HepG2 (cell line): ENCODE data around the gene KIF3C. TPM values are rescaled to one million over a fixed set of nuclear protein-coding genes. Genes with fewer than 3 reads are reported as not detected.

Experiments used
- CHD2 ChIP-seq: IDR thresholded peaks from 2 replicates; pipeline ENCODE4 v1.6.1; 2011; ENCODE audit warnings: low read depth, low read length, improper control_type of control experiment
- ELF4 ChIP-seq: sonication (generic); formaldehyde crosslinking; IDR thresholded peaks from 2 replicates; pipeline ENCODE4 v1.5.0; 2020; ENCODE audit warnings: missing genetic modification reagents, mild to moderate bottlenecking, moderate library complexity, borderline replicate concordance
- HES4 ChIP-seq: sonication (generic); formaldehyde crosslinking; IDR thresholded peaks from 2 replicates; pipeline ENCODE4 v1.9.0; 2021; ENCODE audit warnings: mild to moderate bottlenecking, missing genetic modification reagents, borderline replicate concordance
- HOXA7 ChIP-seq: sonication (generic); formaldehyde crosslinking; IDR thresholded peaks from 2 replicates; pipeline ENCODE4 v1.8.1; 2022; ENCODE audit warnings: mild to moderate bottlenecking, missing genetic modification reagents, moderate library complexity
- KAT8 ChIP-seq: IDR thresholded peaks from 2 replicates; pipeline ENCODE4 v1.6.1; 2016; ENCODE audit warnings: missing genetic modification reagents, missing compliant biosample characterization
- LCORL ChIP-seq, 2 experiments: fragments of 450-650 bp in 1 of 2; sonication (generic) in 1 of 2; formaldehyde crosslinking in 1 of 2; IDR thresholded peaks; 2 replicates each; pipeline versions ENCODE4 v1.5.0 to v1.6.1; 2017 to 2020; ENCODE audit warnings: antibody characterized with exemption in 1 of 2, missing genetic modification reagents in 1 of 2
- LRRFIP1 ChIP-seq: sonication (generic); formaldehyde crosslinking; conservative IDR thresholded peaks from 2 replicates; pipeline ENCODE4 v1.4.0; 2020; ENCODE audit warnings: missing genetic modification reagents
- NCOA1 ChIP-seq: sonication (generic); formaldehyde crosslinking; IDR thresholded peaks from 2 replicates; pipeline ENCODE4 v1.9.0; 2021; ENCODE audit warnings: missing genetic modification reagents
- RFXAP ChIP-seq: sonication (generic); formaldehyde crosslinking; IDR thresholded peaks from 2 replicates; pipeline ENCODE4 v1.4.0; 2020; ENCODE audit warnings: missing genetic modification reagents, borderline replicate concordance
- TEAD3 ChIP-seq: optimal IDR thresholded peaks from 2 replicates; pipeline ENCODE3; 2016; ENCODE audit warnings: borderline replicate concordance
- ZBTB38 ChIP-seq: sonication (generic); formaldehyde crosslinking; IDR thresholded peaks from 2 replicates; pipeline ENCODE4 v1.5.1; 2020; ENCODE audit warnings: mild to moderate bottlenecking, missing genetic modification reagents
- ZNF337 ChIP-seq: sonication (generic); formaldehyde crosslinking; IDR thresholded peaks from 2 replicates; pipeline ENCODE4 v1.5.1; 2020; ENCODE audit warnings: missing genetic modification reagents, low read depth, mild to moderate bottlenecking, borderline replicate concordance
- ZNF546 ChIP-seq: sonication (generic); formaldehyde crosslinking; conservative IDR thresholded peaks from 2 replicates; pipeline ENCODE4 v1.8.1; 2023; ENCODE audit warnings: mild to moderate bottlenecking, missing genetic modification reagents
- ZNF576 ChIP-seq: sonication (generic); formaldehyde crosslinking; IDR thresholded peaks from 2 replicates; pipeline ENCODE4 v1.4.0; 2020; ENCODE audit warnings: mild to moderate bottlenecking, missing genetic modification reagents
- ZNF878 ChIP-seq: sonication (generic); formaldehyde crosslinking; IDR thresholded peaks from 2 replicates; pipeline ENCODE4 v1.8.1; 2023; ENCODE audit warnings: mild to moderate bottlenecking, missing genetic modification reagents, moderate library complexity
- ZSCAN12 ChIP-seq: sonication (generic); formaldehyde crosslinking; IDR thresholded peaks from 2 replicates; pipeline ENCODE4 v1.9.0; 2021; ENCODE audit warnings: mild to moderate bottlenecking, missing genetic modification reagents
- polyA plus RNA-seq, 8 experiments: library from polyadenylated mRNA; depleted of rRNA in 3 of 8; stranded (reverse) in 7 of 8; unstranded in 1 of 8; fragments of >200 nt; fragmentation: Illumina TruSeq in 4 of 8; extraction: Trizol in 4 of 8; gene quantifications; 2 replicates each; pipeline versions ENCODE4 v1.2.1 to v1.2.3, GENCODE V29; 2011 to 2016; ENCODE audit warnings: low read depth in 4 of 8, missing spikeins in 1 of 8, mixed read lengths in 1 of 8; ENCODE audit not compliant: insufficient read depth in 1 of 8
- total RNA-seq, 5 experiments: library from RNA; depleted of rRNA; stranded (reverse); fragments of >200 nt; fragmentation: Illumina TruSeq; extraction: Trizol; gene quantifications; 2 replicates each; pipeline ENCODE4 v1.2.3, GENCODE V29; 2016; ENCODE audit warnings: low read depth in 1 of 5
- TF ChIP-seq, protein P1 (sequence below): sonication (generic); formaldehyde crosslinking; IDR thresholded peaks from 2 replicates; pipeline ENCODE4 v1.4.0; 2020; ENCODE audit warnings: missing genetic modification reagents
- TF ChIP-seq, protein P2 (sequence below): sonication (generic); formaldehyde crosslinking; IDR thresholded peaks from 2 replicates; pipeline ENCODE4 v1.4.0; 2020; ENCODE audit warnings: missing genetic modification reagents

The KIF3C gene
- total and polyA plus RNA-seq, 2 of the 13 experiments (the other 11 are each of a cell fraction or from before 2014, with no cell fraction given) = 3.6 to 4.9 TPM

- TF ChIP-seq LRRFIP1 (CRISPR knock-in tag) = no peak
- no peak for TF ChIP-seq LCORL (IDR thresholded peaks at IDR 0.05)
- TF ChIP-seq LCORL (CRISPR knock-in tag; IDR thresholded peaks at IDR 0.05) = peak; percentile 60; the same call in 1 of the 2 replicates
- no peak for TF ChIP-seq ZNF878 (CRISPR knock-in tag)
- TF ChIP-seq ZBTB38 (CRISPR knock-in tag) = no peak
- TF ChIP-seq TEAD3 = peak; percentile 74
- TF ChIP-seq HOXA7 (CRISPR knock-in tag) = no peak
- TF ChIP-seq ZNF337 (CRISPR knock-in tag) = peak; percentile 81; the same call in 1 of the 2 replicates
- TF ChIP-seq HES4 (CRISPR knock-in tag) = no peak
- TF ChIP-seq RFXAP (CRISPR knock-in tag) = no peak
- TF ChIP-seq, protein P1, sequence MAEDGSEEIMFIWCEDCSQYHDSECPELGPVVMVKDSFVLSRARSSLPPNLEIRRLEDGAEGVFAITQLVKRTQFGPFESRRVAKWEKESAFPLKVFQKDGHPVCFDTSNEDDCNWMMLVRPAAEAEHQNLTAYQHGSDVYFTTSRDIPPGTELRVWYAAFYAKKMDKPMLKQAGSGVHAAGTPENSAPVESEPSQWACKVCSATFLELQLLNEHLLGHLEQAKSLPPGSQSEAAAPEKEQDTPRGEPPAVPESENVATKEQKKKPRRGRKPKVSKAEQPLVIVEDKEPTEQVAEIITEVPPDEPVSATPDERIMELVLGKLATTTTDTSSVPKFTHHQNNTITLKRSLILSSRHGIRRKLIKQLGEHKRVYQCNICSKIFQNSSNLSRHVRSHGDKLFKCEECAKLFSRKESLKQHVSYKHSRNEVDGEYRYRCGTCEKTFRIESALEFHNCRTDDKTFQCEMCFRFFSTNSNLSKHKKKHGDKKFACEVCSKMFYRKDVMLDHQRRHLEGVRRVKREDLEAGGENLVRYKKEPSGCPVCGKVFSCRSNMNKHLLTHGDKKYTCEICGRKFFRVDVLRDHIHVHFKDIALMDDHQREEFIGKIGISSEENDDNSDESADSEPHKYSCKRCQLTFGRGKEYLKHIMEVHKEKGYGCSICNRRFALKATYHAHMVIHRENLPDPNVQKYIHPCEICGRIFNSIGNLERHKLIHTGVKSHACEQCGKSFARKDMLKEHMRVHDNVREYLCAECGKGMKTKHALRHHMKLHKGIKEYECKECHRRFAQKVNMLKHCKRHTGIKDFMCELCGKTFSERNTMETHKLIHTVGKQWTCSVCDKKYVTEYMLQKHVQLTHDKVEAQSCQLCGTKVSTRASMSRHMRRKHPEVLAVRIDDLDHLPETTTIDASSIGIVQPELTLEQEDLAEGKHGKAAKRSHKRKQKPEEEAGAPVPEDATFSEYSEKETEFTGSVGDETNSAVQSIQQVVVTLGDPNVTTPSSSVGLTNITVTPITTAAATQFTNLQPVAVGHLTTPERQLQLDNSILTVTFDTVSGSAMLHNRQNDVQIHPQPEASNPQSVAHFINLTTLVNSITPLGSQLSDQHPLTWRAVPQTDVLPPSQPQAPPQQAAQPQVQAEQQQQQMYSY (CRISPR knock-in tag) = no peak
- TF ChIP-seq, protein P2, sequence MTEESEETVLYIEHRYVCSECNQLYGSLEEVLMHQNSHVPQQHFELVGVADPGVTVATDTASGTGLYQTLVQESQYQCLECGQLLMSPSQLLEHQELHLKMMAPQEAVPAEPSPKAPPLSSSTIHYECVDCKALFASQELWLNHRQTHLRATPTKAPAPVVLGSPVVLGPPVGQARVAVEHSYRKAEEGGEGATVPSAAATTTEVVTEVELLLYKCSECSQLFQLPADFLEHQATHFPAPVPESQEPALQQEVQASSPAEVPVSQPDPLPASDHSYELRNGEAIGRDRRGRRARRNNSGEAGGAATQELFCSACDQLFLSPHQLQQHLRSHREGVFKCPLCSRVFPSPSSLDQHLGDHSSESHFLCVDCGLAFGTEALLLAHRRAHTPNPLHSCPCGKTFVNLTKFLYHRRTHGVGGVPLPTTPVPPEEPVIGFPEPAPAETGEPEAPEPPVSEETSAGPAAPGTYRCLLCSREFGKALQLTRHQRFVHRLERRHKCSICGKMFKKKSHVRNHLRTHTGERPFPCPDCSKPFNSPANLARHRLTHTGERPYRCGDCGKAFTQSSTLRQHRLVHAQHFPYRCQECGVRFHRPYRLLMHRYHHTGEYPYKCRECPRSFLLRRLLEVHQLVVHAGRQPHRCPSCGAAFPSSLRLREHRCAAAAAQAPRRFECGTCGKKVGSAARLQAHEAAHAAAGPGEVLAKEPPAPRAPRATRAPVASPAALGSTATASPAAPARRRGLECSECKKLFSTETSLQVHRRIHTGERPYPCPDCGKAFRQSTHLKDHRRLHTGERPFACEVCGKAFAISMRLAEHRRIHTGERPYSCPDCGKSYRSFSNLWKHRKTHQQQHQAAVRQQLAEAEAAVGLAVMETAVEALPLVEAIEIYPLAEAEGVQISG (CRISPR knock-in tag) = no peak
- TF ChIP-seq ZNF576 = no peak
- no peak for TF ChIP-seq NCOA1 (CRISPR knock-in tag)
- TF ChIP-seq ZNF546 (CRISPR knock-in tag) = no peak
- no peak for TF ChIP-seq CHD2
- TF ChIP-seq ELF4 (CRISPR knock-in tag) = no peak
- TF ChIP-seq ZSCAN12 (CRISPR knock-in tag) = no peak
- TF ChIP-seq KAT8 = peak; percentile 59
These were observed 29.9 kb upstream of the KIF3C start (continued) for GRCh38 chr2:26011990-26012856.
